ENCODE measurements around the gene STX2.

Gene STX2

GRCh38 chr12:130826151-130826801 lies 12.8 kb downstream of the STX2 start:
- DNase-seq (ENCODE audit: insufficient read length): no peak
- FAIRE-seq: no peak
- TF ChIP-seq POLR2A (IDR thresholded peaks at IDR 0.05; ENCODE audit: low read depth, low read length) (no peak), POLR2AphosphoS5 (IDR thresholded peaks at IDR 0.05; ENCODE audit: low read depth, low read length) (no peak), TAF1 (IDR thresholded peaks at IDR 0.05; ENCODE audit: borderline replicate concordance, low read depth, low read length) (no peak)

GRCh38 chr12:130825771-130826150 lies 13.3 kb downstream of the STX2 start:
- DNase-seq (ENCODE audit: insufficient read length) (no peak), FAIRE-seq (no peak)
- TF ChIP-seq POLR2AphosphoS5 (IDR thresholded peaks at IDR 0.05; ENCODE audit: low read depth, low read length) (no peak), TAF1 (IDR thresholded peaks at IDR 0.05; ENCODE audit: borderline replicate concordance, low read depth, low read length) (no peak), POLR2A (IDR thresholded peaks at IDR 0.05; ENCODE audit: low read depth, low read length) (no peak)

GRCh38 chr12:130819681-130820080 lies 19.4 kb downstream of the STX2 start:
- FAIRE-seq (no peak), DNase-seq (ENCODE audit: insufficient read length) (no peak)
- TF ChIP-seq TAF1 (IDR thresholded peaks at IDR 0.05; ENCODE audit: borderline replicate concordance, low read depth, low read length) (no peak), POLR2A (IDR thresholded peaks at IDR 0.05; ENCODE audit: low read depth, low read length) (no peak), POLR2AphosphoS5 (IDR thresholded peaks at IDR 0.05; ENCODE audit: low read depth, low read length) (no peak)

- no peak for TF ChIP-seq TAF1 (IDR thresholded peaks at IDR 0.05; ENCODE audit: borderline replicate concordance, low read depth, low read length)
- no peak for TF ChIP-seq POLR2AphosphoS5 (IDR thresholded peaks at IDR 0.05; ENCODE audit: low read depth, low read length)
- TF ChIP-seq POLR2A (IDR thresholded peaks at IDR 0.05; ENCODE audit: low read depth, low read length): no peak
- FAIRE-seq: peak; percentile 80
- DNase-seq (ENCODE audit: insufficient read length): peak; percentile 94
Measured at GRCh38 chr12:130818635-130819576, 20.1 kb downstream of the STX2 start.

GRCh38 chr12:130818272-130818634 lies 20.8 kb downstream of the STX2 start:
- TF ChIP-seq POLR2AphosphoS5 (IDR thresholded peaks at IDR 0.05; ENCODE audit: low read depth, low read length) (no peak), POLR2A (IDR thresholded peaks at IDR 0.05; ENCODE audit: low read depth, low read length) (no peak), TAF1 (IDR thresholded peaks at IDR 0.05; ENCODE audit: borderline replicate concordance, low read depth, low read length) (no peak)
- FAIRE-seq: no peak
- DNase-seq (ENCODE audit: insufficient read length): peak; percentile 37

- no peak for DNase-seq (ENCODE audit: insufficient read length)
- TF ChIP-seq POLR2AphosphoS5 (IDR thresholded peaks at IDR 0.05; ENCODE audit: low read depth, low read length) (no peak), TAF1 (IDR thresholded peaks at IDR 0.05; ENCODE audit: borderline replicate concordance, low read depth, low read length) (no peak), POLR2A (IDR thresholded peaks at IDR 0.05; ENCODE audit: low read depth, low read length) (no peak)
- no peak for FAIRE-seq
Measured at GRCh38 chr12:130817804-130818203, 21.2 kb downstream of the STX2 start.

- peak; percentile 51 for FAIRE-seq
- TF ChIP-seq POLR2AphosphoS5 (IDR thresholded peaks at IDR 0.05; ENCODE audit: low read depth, low read length): no peak
- no peak for TF ChIP-seq TAF1 (IDR thresholded peaks at IDR 0.05; ENCODE audit: borderline replicate concordance, low read depth, low read length)
- TF ChIP-seq POLR2A (IDR thresholded peaks at IDR 0.05; ENCODE audit: low read depth, low read length): no peak
- no peak for DNase-seq (ENCODE audit: insufficient read length)
Measured at GRCh38 chr12:130816097-130816496, 23.0 kb downstream of the STX2 start.

- no peak for TF ChIP-seq TAF1 (IDR thresholded peaks at IDR 0.05; ENCODE audit: borderline replicate concordance, low read depth, low read length)
- TF ChIP-seq POLR2A (IDR thresholded peaks at IDR 0.05; ENCODE audit: low read depth, low read length): no peak
- TF ChIP-seq POLR2AphosphoS5 (IDR thresholded peaks at IDR 0.05; ENCODE audit: low read depth, low read length): no peak
- DNase-seq (ENCODE audit: insufficient read length) (no peak), FAIRE-seq (peak; percentile 96)
Measured at GRCh38 chr12:130815028-130815741, 23.9 kb downstream of the STX2 start.

- FAIRE-seq (peak; percentile 97), DNase-seq (ENCODE audit: insufficient read length) (peak; percentile 38)
- no peak for TF ChIP-seq POLR2A (IDR thresholded peaks at IDR 0.05; ENCODE audit: low read depth, low read length)
- TF ChIP-seq POLR2AphosphoS5 (IDR thresholded peaks at IDR 0.05; ENCODE audit: low read depth, low read length): peak; percentile 43; the same call in 1 of the 2 replicates
Measured at GRCh38 chr12:130813949-130814348, 25.1 kb downstream of the STX2 start.

GRCh38 chr12:130813436-130813835 lies 25.6 kb downstream of the STX2 start:
- FAIRE-seq (no peak), DNase-seq (ENCODE audit: insufficient read length) (no peak)
- TF ChIP-seq POLR2AphosphoS5 (IDR thresholded peaks at IDR 0.05; ENCODE audit: low read depth, low read length): no peak
- TF ChIP-seq TAF1 (IDR thresholded peaks at IDR 0.05; ENCODE audit: borderline replicate concordance, low read depth, low read length): no peak
- no peak for TF ChIP-seq POLR2A (IDR thresholded peaks at IDR 0.05; ENCODE audit: low read depth, low read length)

GRCh38 chr12:130809791-130810190 lies 29.3 kb downstream of the STX2 start:
- FAIRE-seq (no peak), DNase-seq (ENCODE audit: insufficient read length) (no peak)
- no peak for TF ChIP-seq POLR2AphosphoS5 (IDR thresholded peaks at IDR 0.05; ENCODE audit: low read depth, low read length)
- TF ChIP-seq TAF1 (IDR thresholded peaks at IDR 0.05; ENCODE audit: borderline replicate concordance, low read depth, low read length): no peak
- no peak for TF ChIP-seq POLR2A (IDR thresholded peaks at IDR 0.05; ENCODE audit: low read depth, low read length)
